Colonic mucosa (tissue), 4 donors: ENCODE measurements around the gene KRT38. TPM values are rescaled to one million over a fixed set of nuclear protein-coding genes. Genes with fewer than 3 reads are reported as not detected.

ENCODE experiments used
- DNase-seq: peaks from one replicate; pipeline ENCODE4 v3.0.0-alpha.2; 2020
- H3K27ac ChIP-seq: fragments of 200-600 bp; one replicate; pipeline ENCODE4 v1.8.0; 2021
- H3K27me3 ChIP-seq: fragments of 200-600 bp; one replicate; pipeline ENCODE4 v1.8.0; 2021
- H3K36me3 ChIP-seq: fragments of 200-600 bp; one replicate; pipeline ENCODE4 v1.8.0; 2021
- H3K4me1 ChIP-seq: fragments of 200-600 bp; one replicate; pipeline ENCODE4 v1.8.0; 2021; ENCODE audit warnings: mild to moderate bottlenecking
- H3K4me3 ChIP-seq: fragments of 200-600 bp; one replicate; pipeline ENCODE4 v1.8.0; 2021
- H3K9ac ChIP-seq, 2 donors: one replicate each; pipeline ENCODE4 v1.7.0; 2013; ENCODE audit warnings: control low read depth in 2 of 2, low read depth in 2 of 2, low read length in 2 of 2
- H3K9me3 ChIP-seq: fragments of 200-600 bp; one replicate; pipeline ENCODE4 v1.8.0; 2021
- CTCF ChIP-seq: fragments of 200-600 bp; IDR thresholded peaks from one replicate; pipeline ENCODE4 v1.8.0; 2022; ENCODE audit warnings: antibody characterized with exemption, mild to moderate bottlenecking
- intact Hi-C: fragments of 100-400 bp; cut with DNase I; formaldehyde crosslinking; loops from one replicate; pipeline ENCODE4 v1.14.1; 2022
- total RNA-seq, 2 donors: library from RNA; stranded (reverse); fragmentation: NEBNext Ultra II Directional in 1 of 2; extraction: Animal tissue kit (Norgen Biotek cat#: 25700) in 1 of 2; gene quantifications; one replicate each; pipeline ENCODE4 v1.2.1, GENCODE V29; 2021
- donor health status: healthy.
- donor health status: DM: no; HTN: no; CAD: no.
- donor health status: DM: no; HTN: no; CAD: no.

Gene KRT38
- total RNA-seq, 2 donors from 2014 or later: not detected

- Histone ChIP-seq H3K27me3 (no peaks in the 10 kb centered on the region), H3K9me3 (no peaks in the 10 kb centered on the region), H3K27ac (no peak overlapping the region), H3K4me3 (no peak overlapping the region), H3K36me3 (no peaks in the 10 kb centered on the region), H3K4me1 (no peaks in the 10 kb centered on the region), H3K9ac (no peak overlapping the region)
- no peak for TF ChIP-seq CTCF
- intact Hi-C loops: no loop called here
- no peak for DNase-seq
Measured at GRCh38 chr17:41467561-41467960, 26.8 kb upstream of the KRT38 start.

- Histone ChIP-seq H3K9ac (no peak within 1 kb of the TSS), H3K27me3 (no peaks in the 10 kb centered on the region), H3K36me3 (no peaks in the 10 kb centered on the region), H3K9me3 (no peaks in the 10 kb centered on the region), H3K4me1 (no peaks in the 10 kb centered on the region), H3K27ac (no peak within 1 kb of the TSS), H3K4me3 (no peak within 1 kb of the TSS)
- intact Hi-C loops: no loop called here
- no peak for TF ChIP-seq CTCF
- no peak for DNase-seq
Measured at GRCh38 chr17:41466988-41467387, 26.2 kb upstream of the KRT38 start, which contains the start of gene KRT32. TSS of gene KRT32 (minus strand) at chr17:41467386. CDS start at chr17:41467325, 61 bp downstream.

- Histone ChIP-seq H3K27ac (no peak overlapping the region), H3K4me3 (no peak overlapping the region), H3K9me3 (no peaks in the 10 kb centered on the region), H3K9ac (no peak overlapping the region), H3K36me3 (no peaks in the 10 kb centered on the region), H3K27me3 (no peaks in the 10 kb centered on the region), H3K4me1 (no peaks in the 10 kb centered on the region)
- no peak for DNase-seq
- no peak for TF ChIP-seq CTCF
- intact Hi-C loops: no loop called here
Measured at GRCh38 chr17:41464682-41465081, 23.9 kb upstream of the KRT38 start.

- no peak overlapping the region for H3K4me3 ChIP-seq
- no peaks in the 10 kb centered on the region for H3K4me1 ChIP-seq
- no peaks in the 10 kb centered on the region for H3K27me3 ChIP-seq
- no peak overlapping the region for H3K27ac ChIP-seq
- no peaks in the 10 kb centered on the region for H3K36me3 ChIP-seq
- intact Hi-C loops: no loop called here
- H3K9me3 ChIP-seq: no peaks in the 10 kb centered on the region
- no peak overlapping the region for H3K9ac ChIP-seq
- DNase-seq: no peak
- no peak for TF ChIP-seq CTCF
Measured at GRCh38 chr17:41464173-41464572, 23.4 kb upstream of the KRT38 start.

GRCh38 chr17:41463746-41464145 lies 23.0 kb upstream of the KRT38 start:
- no peaks in the 10 kb centered on the region for H3K36me3 ChIP-seq
- no peak overlapping the region for H3K27ac ChIP-seq
- H3K9me3 ChIP-seq: no peaks in the 10 kb centered on the region
- H3K4me1 ChIP-seq: no peaks in the 10 kb centered on the region
- intact Hi-C loops: no loop called here
- no peak overlapping the region for H3K9ac ChIP-seq
- H3K4me3 ChIP-seq: no peak overlapping the region
- DNase-seq: no peak
- TF ChIP-seq CTCF: no peak
- no peaks in the 10 kb centered on the region for H3K27me3 ChIP-seq

GRCh38 chr17:41462705-41463104 lies 21.9 kb upstream of the KRT38 start:
- Histone ChIP-seq H3K27me3 (no peaks in the 10 kb centered on the region), H3K4me3 (no peak overlapping the region), H3K36me3 (no peaks in the 10 kb centered on the region), H3K27ac (no peak overlapping the region), H3K9ac (no peak overlapping the region), H3K4me1 (no peaks in the 10 kb centered on the region), H3K9me3 (no peaks in the 10 kb centered on the region)
- no peak for TF ChIP-seq CTCF
- intact Hi-C loops: no loop called here
- no peak for DNase-seq
